Measurements from ENCODE around the gene MYOCD. TPM values are rescaled to one million over a fixed set of nuclear protein-coding genes. Genes with fewer than 3 reads are reported as not detected.

MYOCD gene
- total RNA-seq: 1.3 TPM in 1 of 2 replicates, not detected in the other

GRCh38 chr17:12665263-12666210 lies at the start of gene MYOCD:
MYOCD (plus strand) TSS chr17:12665890; CDS start chr17:12666189, 299 bp downstream.

GRCh38 chr17:12789481-12790248 lies 124.0 kb downstream of the MYOCD start, which contains the start of gene ARHGAP44:
ARHGAP44 (plus strand) TSS chr17:12789498; CDS start chr17:12789839, 341 bp downstream.

Other genes starting within 250 kb of the MYOCD start
- 1.1 and 1.7 TPM in 2 replicates for gene ARHGAP44, start 123.6 kb downstream of the MYOCD start, total RNA-seq

All from epithelial cell of alveolus of lung (primary cell).